8988T (cell line): ENCODE results near the gene RING1.

Source experiments
- DNase-seq: peaks from one replicate; pipeline ENCODE4 v3.0.0; 2011

RING1 gene

DNA sequence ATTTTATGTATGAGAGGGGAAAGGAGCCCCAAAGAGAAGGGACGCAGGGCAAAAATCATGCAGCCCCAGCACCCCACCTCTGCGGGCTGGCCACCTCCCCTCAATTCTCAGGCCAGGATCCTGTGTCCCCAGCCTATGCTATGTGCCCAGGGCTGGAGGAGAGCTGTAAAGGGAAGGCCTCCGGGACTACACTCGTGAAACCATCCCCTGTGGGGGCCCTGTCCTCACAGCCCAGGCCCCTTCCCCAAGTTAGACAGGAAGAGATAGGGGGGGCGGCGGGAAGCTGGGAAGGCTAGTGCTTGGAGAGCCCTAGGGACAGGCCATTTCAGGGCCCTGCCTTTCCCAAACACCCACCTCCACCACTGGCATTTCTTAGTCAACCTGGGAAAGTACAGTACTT, 14.7 kb upstream of the RING1 start:
- DNase-seq, result no peak

DNA sequence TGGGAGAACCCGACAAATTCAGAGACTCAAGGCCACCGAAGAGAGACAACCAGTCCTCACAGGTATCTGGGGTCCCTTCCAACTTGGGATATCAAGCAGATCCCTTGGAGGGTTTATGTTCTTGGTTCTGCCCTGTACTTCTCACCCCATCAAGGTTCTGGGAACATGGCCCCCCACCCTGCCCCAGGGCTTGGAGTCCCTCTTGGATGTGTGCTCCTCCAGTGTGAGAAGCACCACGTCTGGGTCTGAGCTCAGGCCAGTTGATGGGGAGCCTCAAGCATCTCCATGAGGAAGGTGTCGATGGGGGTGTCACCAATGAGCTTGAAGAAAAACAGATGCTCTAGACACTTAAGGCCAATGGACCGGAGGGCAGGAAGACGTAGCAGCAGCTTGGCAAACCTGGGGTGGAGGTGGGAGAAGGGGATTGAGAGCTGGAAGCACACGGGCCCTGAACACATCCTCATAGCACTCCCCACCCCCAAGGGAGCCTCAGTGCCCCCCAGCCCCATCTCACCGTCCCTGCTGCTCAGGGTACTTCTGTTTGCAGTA, 13.8 kb upstream of the RING1 start:
- DNase-seq, result no peak

DNA sequence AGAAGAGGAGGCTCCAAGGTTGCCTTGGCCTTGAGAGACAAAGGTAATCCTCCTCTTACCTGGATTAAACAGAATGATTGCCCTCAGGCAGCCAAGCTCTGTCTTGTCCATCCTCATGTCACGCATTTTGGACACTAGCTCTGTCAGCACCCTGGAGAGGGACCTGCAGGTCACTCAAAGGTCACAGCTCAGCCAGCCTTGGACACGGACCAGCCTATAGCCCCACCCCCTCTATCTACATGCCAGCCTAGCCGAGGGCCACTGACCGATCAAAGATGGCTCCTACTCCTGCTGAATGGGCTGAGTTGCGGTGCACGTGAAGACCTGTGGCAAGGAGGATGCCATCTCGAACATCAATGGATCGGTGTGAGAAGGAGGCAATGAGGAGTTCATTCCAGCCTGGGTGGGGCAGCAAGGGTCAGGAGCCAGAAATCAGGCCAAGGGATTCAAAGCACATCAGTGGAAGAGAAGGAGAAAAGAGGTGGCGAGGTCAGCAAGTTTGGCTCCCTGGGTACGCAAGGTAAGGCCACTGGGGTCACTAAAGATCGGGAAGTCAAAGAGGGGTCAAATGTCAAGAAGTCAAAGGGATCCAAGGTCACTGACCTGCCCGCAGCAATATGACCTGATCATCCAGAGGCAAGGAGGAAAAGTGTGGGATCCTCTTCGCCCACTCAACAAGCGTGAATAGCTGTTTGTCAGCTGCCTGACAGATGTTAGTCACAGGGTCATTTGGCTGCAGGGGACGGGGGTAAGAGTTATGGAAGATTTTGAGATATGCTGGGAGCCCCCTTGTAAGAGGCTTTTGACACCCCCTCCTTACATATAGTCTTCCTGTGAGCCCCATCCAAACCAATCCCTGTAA, 12.8 kb upstream of the RING1 start:
- DNase-seq, result no peak

DNA sequence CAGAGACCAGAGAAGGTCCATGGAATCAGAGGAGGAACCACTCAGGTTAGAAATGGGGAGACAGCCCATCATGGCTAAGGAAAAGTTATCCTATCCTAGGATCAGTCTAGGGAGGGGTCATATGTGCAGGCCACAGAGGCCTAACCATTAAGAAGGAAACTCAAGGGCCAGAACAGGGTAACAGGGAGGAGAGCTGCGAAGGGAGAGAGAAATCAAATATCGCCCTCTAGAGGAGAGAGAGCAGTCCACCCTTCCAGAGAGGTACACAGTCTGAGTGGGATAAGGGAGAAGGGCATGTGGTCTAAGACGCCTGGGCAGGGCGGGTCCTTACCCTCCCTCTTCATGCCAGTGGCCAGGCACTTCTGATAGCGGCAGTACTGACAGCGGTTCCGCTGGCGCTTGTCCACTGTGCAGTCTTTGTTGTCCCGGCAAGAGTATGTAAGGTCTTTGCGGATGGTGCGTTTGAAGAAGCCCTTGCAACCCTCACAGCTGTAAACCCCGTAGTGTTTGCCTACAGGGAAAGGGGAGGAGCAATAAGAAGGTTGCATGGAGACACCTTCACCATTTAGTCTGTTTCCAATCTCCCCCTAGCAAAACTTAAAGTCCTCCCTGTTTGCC, 10.8 kb upstream of the RING1 start:
- peak; percentile 95 for DNase-seq

DNA sequence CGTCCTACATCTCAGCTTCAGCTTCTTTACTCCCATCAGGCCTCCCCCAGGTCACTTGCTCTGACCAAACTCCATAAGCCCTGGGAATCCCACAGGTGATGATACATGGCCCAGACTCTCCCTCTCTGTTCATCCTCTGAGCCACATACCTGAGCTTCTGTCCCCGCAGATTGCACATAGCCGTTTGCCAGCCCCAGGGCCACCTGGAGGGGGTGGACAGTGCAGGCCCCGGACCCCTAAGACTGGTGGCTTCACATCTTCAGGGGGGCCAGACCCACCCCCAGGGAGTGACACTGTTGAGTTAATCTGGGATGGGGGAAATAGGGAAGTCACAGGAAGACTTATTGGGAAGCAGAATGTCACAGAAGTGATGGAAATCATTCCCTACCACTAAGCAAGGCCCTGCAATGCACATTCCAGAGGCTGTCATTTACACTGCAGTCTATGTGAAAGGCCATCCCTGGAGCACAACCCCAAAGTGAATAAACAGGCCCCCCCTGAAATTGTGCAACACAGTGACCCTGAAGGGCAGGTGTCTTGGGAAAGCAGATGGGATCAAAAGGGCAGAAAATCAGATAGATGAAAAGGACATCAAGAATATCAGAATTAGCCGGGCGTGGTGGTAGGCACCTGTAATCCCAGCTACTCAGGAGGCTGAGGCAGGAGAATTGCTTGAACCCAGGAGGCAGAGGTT, 10.0 kb upstream of the RING1 start:
- no peak for DNase-seq

DNA sequence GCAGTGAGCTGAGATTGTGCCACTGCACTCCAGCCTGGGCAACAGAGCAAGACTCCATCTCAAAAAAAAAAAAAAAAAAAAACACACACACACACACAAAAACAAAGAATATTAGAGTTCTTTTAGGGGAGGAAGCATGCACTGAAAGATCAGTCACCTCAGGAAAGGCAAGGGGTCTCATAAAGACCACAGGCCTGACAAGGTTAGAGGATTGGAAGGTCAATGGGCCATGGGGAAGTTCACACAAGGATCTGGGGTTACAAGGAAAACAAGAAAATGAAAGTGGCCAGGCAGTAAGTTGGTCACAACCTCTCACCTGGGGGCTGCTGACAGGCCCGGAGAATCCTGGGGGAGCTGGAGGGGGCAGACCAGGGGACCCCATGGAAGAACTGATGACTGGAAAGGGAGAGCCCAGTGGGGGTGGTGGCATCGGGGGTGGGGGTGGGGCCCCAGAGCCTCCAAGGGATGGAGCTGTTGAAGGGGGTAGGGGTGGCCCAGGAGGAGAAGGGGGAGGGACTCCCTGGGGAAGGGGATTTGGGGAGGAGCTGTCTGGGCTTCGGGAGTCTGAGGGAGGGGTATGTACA, 9.4 kb upstream of the RING1 start:
- no peak for DNase-seq

DNA sequence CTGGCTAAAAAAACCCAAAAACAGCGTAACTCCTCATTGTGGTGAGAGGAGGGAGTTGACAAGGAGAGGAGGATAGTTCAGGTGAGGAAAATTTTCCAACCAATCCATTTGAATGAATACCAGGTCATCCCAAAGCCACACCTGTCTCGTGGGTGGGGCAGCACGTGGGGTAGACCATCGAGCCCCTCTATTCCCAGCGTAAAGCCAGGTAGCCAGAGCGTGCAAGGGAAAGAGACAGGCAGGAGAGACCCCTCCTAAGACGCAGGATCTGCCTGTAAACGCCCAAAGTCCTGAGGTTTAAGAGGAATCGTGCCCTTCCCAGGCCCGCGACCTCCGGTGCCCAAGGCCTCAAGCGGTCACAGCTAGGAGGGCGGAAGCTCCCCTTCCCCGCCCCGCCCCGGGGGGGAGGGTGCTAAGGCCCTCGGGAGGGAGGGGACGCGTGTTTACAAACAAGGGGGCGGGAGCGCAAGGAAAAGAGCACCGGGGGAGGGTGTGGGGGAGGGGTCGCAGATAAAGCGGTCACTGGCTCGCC, 8.5 kb upstream of the RING1 start:
- peak; percentile 93 for DNase-seq

DNA sequence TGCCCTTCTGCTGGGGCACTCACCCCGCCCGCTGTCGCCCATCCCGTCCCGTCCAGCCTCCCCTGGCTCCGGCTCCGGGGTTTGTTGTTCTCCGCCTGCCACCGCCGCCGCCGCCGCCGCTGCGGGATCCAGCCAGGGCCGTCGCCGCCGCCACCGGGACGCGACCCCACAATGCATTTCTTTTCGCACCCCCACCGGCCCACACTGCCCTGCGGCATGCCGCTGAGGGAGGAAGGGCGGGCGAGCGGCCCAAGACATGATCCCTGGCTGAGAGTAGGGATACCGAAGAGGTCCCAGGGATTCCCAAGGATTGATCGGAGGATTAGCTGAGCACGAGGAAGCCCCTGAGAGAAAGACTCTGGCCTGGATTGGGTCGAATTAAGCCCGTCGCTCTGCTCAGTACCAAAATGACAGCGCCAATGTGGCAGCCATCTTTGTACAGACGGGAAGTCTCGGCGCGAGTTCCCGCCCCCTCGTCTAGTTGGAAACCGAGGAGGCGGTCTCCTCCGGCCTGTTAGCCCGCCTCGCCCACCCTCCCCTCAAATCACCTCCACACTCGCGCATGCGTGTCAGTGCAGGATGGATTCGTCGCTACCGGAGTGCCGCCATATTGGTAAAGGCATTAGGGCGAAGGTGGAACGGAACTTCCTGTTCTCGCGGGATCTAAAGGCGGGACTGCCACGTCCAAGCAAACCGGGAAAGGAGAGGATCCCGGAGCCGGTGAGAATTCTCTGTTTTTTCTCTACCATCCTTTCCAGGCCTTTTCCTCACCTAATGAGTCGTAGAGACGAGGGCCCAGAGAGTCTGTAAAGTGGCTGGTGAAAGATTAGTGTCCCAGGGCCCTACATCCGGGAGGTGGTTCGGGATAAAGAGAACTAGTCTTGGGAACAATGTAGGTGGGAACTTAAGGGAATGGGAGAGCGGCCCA, 7.8 kb upstream of the RING1 start, which contains the start of the genes RXRB and SLC39A7:
TSS of gene RXRB (minus strand) at position 447 of the 928 bp plus-strand sequence. CDS start at position 258, 189 bp downstream.
TSS of gene SLC39A7 (plus strand) at position 649 of the 928 bp plus-strand sequence. CDS start 379 bp downstream, outside the sequence.
- DNase-seq, result peak; percentile 97

DNA sequence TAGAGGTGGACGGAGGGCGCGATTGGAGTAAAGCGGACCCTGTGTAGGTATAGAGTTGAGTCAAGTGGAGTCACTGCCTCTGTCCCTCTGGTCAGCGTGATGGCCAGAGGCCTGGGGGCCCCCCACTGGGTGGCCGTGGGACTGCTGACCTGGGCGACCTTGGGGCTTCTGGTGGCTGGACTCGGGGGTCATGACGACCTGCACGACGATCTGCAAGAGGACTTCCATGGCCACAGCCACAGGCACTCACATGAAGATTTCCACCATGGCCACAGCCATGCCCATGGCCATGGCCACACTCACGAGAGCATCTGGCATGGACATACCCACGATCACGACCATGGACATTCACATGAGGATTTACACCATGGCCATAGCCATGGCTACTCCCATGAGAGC, 7.2 kb upstream of the RING1 start:
- DNase-seq, result peak; percentile 19

DNA sequence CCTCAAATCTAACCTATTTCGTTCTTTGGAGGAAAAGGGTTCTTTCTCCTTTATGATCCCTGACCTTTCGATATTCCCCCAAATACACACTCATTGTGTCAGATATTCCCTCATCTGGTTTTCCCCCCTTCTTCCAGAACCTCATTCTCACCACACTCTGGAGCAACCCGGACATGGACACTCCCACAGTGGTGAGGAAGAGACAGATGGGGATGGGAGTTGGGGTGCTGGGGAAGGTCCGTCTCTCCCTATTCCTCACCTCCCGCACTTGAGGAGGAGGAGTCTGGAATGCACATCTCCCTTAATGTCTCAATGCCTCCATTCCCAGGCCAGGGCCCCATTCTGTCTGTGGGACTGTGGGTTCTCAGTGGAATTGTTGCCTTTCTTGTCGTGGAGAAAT, 6.4 kb upstream of the RING1 start:
- no peak for DNase-seq

DNA sequence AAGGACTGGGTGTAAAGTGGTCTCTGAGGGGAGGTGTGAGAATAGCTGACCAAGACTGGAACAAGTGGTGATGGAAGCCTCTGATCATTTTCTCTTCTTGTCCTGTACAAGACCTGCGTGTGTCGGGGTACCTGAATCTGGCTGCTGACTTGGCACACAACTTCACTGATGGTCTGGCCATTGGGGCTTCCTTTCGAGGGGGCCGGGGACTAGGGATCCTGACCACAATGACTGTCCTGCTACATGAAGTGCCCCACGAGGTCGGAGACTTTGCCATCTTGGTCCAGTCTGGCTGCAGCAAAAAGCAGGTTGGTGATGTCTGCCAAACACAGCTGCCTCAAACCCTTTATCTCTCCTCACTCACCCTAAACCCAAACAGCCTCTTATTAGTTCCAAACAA, 5.5 kb upstream of the RING1 start:
- no peak for DNase-seq

DNA sequence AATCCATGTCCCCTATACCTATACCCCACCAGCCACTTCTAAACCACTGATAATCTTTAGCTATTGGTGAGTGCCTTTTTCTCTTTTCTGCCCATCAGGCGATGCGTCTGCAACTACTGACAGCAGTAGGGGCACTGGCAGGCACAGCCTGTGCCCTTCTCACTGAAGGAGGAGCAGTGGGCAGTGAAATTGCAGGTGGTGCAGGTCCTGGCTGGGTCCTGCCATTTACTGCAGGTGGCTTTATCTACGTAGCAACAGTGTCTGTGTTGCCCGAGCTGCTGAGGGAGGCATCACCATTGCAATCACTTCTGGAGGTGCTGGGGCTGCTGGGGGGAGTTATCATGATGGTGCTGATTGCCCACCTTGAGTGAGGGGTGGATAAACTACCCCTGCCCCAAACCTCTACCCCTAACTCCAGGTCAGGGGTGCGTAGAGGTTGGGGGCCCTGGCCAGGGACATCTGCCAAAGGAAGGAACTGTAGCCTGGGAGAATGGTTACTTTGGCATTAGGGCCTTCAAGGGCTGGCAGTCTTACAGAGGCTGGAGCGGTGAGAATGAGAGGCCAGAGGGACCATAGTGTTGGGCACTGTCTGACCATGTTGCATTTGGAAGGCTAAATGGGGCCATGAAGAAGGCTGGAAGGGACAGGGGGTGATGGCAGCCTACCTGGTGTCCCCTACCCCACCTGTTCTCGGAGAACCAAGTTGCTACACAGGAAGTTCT, 4.7 kb upstream of the RING1 start:
- DNase-seq, result peak; percentile 4

DNA sequence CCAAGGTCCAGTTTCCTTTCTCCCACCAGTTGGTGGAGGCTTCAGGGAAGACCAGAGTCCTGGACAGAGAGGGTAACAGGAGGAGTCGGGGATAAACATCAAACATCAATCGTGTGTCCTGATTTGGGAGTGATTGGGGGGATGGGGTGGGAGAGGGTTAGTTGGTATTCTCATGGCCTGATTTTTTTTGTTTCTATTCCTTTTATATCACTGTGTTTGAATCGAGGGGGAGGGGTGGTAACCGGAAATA, 4.2 kb upstream of the RING1 start:
- DNase-seq, result peak; percentile 17

DNA sequence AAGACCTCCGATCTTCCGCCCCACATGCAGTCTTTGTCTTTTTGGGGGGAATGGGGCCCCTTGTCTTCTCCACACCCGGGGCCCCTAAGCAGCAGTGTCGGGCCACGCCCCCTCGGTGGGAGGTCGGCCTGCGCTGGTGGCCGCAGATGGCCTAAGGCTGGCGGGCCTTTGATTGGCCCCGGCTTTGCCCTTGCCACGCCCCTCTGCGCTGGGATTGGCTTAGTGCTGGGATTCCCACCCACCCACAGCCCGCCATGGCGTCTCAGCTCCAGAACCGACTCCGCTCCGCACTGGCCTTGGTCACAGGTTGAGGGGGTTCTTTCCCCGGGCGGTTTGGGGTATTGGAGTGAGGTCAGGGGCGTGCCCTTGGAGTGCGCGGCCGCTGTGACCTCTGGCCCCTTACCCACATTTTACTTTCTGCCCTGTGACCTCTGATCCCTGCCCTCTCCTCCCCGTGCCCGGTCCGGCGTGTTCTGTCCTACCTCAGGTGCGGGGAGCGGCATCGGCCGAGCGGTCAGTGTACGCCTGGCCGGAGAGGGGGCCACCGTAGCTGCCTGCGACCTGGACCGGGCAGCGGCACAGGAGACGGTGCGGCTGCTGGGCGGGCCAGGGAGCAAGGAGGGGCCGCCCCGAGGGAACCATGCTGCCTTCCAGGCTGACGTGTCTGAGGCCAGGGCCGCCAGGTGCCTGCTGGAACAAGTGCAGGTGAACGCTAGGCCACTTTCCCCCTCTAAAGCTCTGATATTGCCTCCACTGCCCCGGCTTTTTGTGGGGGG, 3.7 kb upstream of the RING1 start, which contains the start of gene HSD17B8:
TSS of gene HSD17B8 (plus strand) at position 241 of the 776 bp plus-strand sequence. CDS start at position 255, 14 bp downstream.
- DNase-seq, result peak; percentile 56

DNA sequence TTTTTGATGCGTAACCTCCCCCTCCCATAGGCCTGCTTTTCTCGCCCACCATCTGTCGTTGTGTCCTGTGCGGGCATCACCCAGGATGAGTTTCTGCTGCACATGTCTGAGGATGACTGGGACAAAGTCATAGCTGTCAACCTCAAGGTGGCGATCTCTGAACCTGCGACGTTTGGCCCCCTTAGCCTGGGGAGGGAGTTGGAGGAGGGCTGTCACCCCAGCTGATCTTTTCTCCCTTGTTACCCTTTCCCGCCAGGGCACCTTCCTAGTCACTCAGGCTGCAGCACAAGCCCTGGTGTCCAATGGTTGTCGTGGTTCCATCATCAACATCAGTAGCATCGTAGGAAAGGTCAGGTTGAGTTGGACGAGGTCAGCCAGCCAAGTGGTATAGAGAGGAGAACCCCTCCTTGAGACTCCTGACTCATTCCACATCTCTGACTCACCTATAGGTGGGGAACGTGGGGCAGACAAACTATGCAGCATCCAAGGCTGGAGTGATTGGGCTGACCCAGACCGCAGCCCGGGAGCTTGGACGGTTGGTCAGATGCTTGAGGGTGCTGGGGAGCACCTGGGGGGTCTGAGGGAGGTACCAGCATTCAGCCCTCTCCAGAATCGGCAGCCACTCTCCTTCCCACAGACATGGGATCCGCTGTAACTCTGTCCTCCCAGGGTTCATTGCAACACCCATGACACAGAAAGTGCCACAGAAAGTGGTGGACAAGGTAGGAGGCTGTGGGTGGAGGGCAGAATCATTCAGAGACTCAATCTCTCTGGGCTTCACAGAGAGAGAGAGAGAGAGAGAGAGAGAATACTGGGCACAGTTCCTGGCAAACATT, 2.9 kb upstream of the RING1 start:
- DNase-seq, result peak; percentile 84

DNA sequence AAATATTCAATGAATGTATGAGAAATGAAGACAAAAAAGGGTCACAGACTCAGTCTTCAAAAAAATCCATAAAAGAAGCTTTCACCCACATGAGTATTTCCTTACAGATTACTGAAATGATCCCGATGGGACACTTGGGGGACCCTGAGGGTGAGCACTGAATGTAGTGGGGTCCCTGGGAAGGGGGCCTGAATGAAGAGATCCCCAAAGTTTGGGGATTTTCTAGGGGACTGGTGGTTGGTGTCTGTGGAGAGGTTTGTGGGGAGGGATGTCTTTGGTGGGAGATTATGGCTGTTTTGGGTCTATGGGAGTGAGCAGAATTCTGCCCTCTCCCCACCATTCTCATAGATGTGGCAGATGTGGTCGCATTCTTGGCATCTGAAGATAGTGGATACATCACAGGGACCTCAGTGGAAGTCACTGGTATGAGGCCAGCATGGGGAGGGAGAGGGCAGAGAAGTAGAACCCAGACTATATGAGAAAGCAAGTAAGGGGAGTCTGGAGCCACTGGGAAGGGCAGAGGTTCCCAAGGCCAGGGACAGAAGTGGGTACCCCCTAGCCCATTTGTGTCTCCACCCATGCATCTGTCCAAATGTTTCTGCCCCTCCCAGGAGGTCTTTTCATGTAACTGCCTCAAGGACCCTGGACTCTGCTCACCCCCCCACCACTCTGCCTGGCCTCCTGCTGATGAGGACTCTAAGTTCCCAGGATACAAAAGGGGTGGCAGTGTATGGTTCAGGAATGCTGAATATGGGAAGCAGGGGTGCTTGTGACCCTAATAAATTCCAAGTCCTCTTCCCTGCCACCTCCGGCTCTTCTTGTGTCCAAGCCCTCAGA, 2.1 kb upstream of the RING1 start:
- peak; percentile 42 for DNase-seq

DNA sequence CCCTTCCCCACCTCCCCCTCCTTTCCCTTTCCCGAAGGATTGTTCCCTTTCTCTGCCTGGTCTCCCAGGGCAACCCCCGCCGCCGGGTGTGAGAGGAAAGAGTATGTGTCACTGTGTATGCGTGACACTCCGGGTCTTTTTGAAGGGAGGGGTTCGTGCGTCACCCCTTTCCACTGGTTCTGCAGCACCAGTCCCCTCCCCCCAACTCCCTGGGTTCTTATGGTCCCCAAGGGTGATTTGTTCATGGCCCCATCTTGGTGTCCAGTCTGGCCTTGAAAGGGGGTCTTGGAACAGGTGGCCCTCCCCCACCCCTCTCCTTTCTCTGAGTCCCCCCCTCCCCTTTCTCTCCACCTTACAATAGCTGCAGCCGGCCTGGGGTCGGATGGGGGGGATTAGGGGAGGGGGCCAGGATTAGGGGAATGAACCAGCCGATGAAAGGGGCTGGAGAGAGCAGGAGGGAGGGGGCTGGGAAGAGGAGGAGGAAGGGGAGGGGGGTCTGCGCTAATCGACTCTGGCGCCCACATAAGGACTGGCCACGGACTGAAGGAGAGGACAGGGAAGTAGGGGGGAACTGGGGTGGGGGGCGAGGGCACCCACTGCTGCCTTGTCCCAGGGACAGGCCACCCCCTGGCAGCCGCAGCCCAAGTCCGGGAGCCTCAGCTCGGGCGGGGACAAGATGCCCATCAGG, 1.3 kb upstream of the RING1 start:
- peak; percentile 60 for DNase-seq
